HUES6 (cell line): Measurements from ENCODE around the gene CAMTA2.
A peak's percentile ranks its signal among the peaks of the same experiment; 100 is the strongest.

Experiments used
- H3K27ac ChIP-seq: 2 replicates; pipeline ENCODE4 v1.7.0; 2013; ENCODE audit warnings: low read depth, mild to moderate bottlenecking, low read length, inconsistent platforms
- H3K27me3 ChIP-seq: 2 replicates; pipeline ENCODE4 v1.6.1; 2013; ENCODE audit warnings: low read length; ENCODE audit not compliant: control insufficient read depth, insufficient read depth
- H3K36me3 ChIP-seq: 2 replicates; pipeline ENCODE4 v1.6.1; 2013; ENCODE audit warnings: low read length; ENCODE audit not compliant: control insufficient read depth, insufficient read depth
- H3K4me1 ChIP-seq: 2 replicates; pipeline ENCODE4 v1.6.1; 2013; ENCODE audit warnings: low read length; ENCODE audit not compliant: control insufficient read depth, insufficient read depth
- H3K4me3 ChIP-seq: 2 replicates; pipeline ENCODE4 v1.5.1; 2013; ENCODE audit warnings: low read depth, low read length
- H3K9ac ChIP-seq: one replicate; pipeline ENCODE4 v1.6.1; 2013; ENCODE audit warnings: mild to moderate bottlenecking, low read length
- H3K9me3 ChIP-seq: 2 replicates; pipeline ENCODE4 v1.6.1; 2013; ENCODE audit warnings: low read depth, low read length; ENCODE audit not compliant: control insufficient read depth, insufficient read depth

The CAMTA2 gene

DNA sequence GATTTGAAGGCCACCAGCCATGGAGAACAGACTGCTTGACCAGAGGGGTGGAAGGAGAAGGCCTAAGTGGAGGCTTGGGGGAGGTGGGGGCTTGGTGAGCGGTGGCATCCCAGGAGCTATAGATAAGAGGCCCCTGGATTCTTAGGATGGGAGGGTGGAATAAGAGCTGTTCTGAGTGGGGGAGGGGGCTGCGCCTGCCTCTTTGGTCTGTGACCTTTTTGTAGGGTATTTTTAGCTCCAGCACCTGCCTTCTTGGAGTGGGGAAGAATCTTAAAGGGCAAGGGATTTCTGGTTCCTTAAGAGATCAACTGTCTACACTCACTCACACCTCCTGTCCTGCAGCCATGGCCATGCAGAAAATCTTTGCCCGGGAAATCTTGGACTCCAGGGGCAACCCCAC, 36.0 kb downstream of the CAMTA2 start:
- Histone ChIP-seq H3K4me1 (peaks cover 35% of the 10 kb centered on the region), H3K27me3 (no peaks in the 10 kb centered on the region), H3K9ac (peak overlapping the region; percentile 86), H3K27ac (no peak overlapping the region), H3K9me3 (no peaks in the 10 kb centered on the region), H3K4me3 (peak overlapping the region; percentile 65), H3K36me3 (peaks cover 14% of the 10 kb centered on the region)

DNA sequence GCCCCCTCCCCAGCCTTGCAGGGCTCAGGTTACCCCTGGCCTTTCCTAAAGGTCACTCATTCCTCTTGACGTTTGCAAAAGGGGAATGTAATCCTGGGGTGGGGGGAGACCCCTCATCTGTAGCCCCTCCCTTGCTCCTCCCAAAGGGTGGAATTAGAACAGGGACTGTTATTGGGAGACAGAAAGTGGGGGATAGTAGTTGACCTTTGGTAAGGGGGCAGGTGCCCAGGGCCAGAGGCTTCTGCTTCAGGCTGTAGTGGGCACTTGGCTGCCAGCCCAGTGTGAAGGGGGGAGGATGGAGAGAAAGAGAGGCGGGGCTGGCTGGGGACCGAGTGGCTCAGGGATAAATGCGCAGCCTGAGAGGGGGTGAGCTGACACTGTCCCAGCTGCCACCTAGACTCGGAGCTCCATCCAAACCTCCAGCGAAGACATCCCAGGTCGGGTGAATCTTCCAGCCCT, 36.7 kb downstream of the CAMTA2 start, which contains the start of gene ENO3:
Gene ENO3, plus strand, starts transcription at position 374 of the 459 bp plus-strand sequence. CDS start 711 bp downstream, outside the sequence.
- peaks cover 21% of the 10 kb centered on the region for H3K36me3 ChIP-seq
- peak within 1 kb of the TSS; percentile 86 for H3K9ac ChIP-seq
- H3K27me3 ChIP-seq, result no peaks in the 10 kb centered on the region
- peak within 1 kb of the TSS; percentile 99 for H3K27ac ChIP-seq
- peaks cover 41% of the 10 kb centered on the region for H3K4me1 ChIP-seq
- H3K4me3 ChIP-seq, result peak within 1 kb of the TSS; percentile 65
- no peaks in the 10 kb centered on the region for H3K9me3 ChIP-seq

DNA sequence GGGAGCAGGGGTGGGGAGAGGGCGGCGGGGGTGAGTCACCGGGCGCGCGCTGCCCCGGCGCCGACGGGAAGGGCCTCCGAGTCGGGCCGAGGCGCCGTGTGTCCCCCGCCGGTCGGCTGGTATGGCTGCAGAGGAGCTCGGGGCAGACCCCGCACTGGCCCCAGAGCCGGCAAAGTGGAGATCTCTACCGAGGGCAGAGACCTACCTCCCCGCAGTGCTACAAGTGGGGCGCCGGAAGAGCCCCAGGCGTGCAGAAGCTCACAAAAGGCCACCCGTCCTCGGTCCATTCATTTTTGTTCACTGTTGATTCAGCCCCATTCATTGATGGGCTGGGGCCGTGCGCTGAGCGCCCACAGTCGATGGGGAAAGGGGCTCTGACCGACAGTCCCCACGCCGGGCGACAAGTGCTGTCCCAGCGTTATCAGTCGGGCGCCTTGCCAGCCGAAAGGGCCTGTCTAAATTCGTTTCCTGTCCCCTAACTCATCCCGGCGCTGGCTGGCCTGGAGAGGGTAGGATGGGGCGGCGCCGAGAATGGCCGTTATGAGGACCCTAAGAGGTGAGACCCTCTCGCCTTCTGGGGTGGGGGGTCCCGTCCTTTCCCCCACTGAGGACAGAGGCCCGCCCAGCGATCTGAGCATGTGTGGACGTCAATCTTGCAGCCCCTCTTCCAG, 37.3 kb downstream of the CAMTA2 start:
- H3K9me3 ChIP-seq, result no peaks in the 10 kb centered on the region
- H3K9ac ChIP-seq, result peak overlapping the region; percentile 86
- H3K36me3 ChIP-seq, result peaks cover 27% of the 10 kb centered on the region
- H3K4me3 ChIP-seq, result peak overlapping the region; percentile 65
- no peaks in the 10 kb centered on the region for H3K27me3 ChIP-seq
- peaks cover 46% of the 10 kb centered on the region for H3K4me1 ChIP-seq
- H3K27ac ChIP-seq, result peak overlapping the region; percentile 99

DNA sequence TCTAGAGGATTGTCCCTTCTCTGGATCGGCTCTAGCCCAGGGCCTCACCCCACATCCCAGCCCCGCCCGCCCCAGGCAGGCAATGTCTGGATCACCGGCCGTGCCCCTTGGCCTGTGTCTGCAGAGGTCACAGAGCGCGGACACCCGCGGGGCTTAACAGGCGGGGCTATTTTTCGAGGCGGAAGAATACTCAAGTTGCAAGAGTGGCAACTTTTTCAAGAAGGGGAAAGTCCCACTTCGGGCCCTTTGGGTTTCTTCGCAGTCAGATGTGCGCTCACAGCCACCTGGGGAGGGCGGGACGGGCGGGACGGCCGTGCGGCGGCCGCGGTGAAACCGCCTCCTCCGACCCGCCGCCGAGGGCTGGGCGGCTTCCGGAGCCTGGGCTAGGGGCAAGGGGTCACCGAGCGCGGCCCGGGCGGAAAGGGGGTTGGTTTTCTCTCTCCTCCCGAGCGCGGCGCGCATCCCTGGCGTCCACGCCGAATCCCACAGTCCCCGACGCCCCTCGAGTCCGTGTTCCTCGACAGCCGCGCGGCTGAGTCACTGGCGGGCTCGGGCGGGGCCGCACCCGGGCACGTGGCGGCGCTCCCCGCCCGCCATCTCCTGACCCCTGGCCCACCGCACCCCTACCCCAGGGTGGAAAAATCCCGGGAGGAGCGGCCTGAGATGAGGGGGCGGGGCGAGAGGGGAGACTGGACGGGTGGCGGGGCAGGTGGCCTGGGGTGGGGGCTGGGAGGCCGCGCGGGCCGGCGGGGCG, 38.0 kb downstream of the CAMTA2 start:
- peak overlapping the region; percentile 95 for H3K4me3 ChIP-seq

DNA sequence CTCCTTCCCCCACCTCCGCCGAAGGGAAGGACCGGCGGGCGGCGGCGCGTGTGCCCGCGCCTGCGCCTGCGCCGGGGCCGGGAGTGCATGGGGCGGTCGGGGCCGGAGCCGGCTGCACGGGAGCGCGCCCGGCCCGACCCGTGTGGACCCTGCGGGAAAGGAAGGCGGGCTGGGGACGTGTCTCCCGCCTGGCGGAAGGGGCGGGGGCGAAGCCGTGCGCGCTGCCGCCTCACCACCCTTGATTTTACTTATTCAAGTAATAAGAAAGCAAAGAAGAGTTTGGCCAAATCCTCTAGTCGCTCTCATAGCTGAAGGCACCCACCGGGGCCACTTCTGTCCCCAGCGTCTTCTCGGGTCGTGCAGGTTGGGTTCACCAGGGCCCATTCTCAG, 38.5 kb downstream of the CAMTA2 start:
- H3K9ac ChIP-seq, result peak overlapping the region; percentile 96
- peaks cover 39% of the 10 kb centered on the region for H3K36me3 ChIP-seq
- no peaks in the 10 kb centered on the region for H3K27me3 ChIP-seq
- H3K4me3 ChIP-seq, result peak overlapping the region; percentile 95
- H3K9me3 ChIP-seq, result no peaks in the 10 kb centered on the region
- H3K4me1 ChIP-seq, result peaks cover 55% of the 10 kb centered on the region
- peak overlapping the region; percentile 99 for H3K27ac ChIP-seq

More for the DNA sequence above, 38.0 kb downstream of the CAMTA2 start:
- no peaks in the 10 kb centered on the region for H3K9me3 ChIP-seq
- peaks cover 34% of the 10 kb centered on the region for H3K36me3 ChIP-seq
- H3K4me1 ChIP-seq, result peaks cover 53% of the 10 kb centered on the region
- H3K27ac ChIP-seq, result peak overlapping the region; percentile 99
- no peaks in the 10 kb centered on the region for H3K27me3 ChIP-seq
- peak overlapping the region; percentile 96 for H3K9ac ChIP-seq

DNA sequence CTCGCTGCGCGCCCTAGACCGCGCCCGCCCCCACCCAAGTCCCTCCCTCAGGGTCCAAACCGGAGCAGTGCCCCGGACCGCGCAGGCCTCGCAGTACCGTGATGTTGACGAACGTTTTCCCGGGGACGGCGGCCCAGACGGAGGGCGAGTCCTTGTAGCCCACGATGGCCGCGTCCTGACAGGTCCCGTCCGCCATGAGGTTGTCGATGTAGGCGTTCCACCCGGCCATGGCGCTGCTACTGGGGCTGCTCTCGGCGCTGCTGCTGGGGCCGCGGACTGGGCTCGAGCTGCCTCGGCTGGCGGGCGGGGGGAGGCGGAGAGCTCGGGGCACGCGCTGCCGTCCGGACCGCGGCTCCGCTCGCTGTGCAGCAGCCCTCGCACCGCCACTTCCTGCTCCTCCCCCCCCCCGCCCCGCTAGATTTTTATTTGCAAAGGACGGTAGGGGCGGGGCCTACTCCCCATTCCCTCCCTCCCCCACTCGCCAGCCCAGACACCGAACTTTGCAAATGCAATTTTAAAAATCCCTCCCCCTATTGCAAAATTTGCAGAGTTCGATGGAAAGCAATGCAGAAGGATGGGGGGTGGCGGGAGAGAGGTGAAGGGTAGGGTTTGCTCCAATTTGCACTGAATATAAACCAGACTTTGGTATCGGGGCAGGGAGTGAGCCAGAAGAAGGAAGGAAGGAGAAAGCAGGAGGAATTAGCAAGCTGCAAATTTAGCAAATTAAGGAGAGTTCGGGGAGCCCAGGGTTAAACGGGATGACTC, 39.1 kb downstream of the CAMTA2 start, which contains the start of gene PFN1:
Gene PFN1, minus strand, starts transcription at position 365 of the 765 bp plus-strand sequence. Its CDS starts 136 bp downstream, at position 229.
- Histone ChIP-seq H3K9ac (peak within 1 kb of the TSS; percentile 100), H3K27ac (peak within 1 kb of the TSS; percentile 99), H3K4me3 (peak within 1 kb of the TSS; percentile 95), H3K9me3 (no peaks in the 10 kb centered on the region), H3K36me3 (peaks cover 45% of the 10 kb centered on the region), H3K4me1 (peaks cover 49% of the 10 kb centered on the region), H3K27me3 (no peaks in the 10 kb centered on the region)

DNA sequence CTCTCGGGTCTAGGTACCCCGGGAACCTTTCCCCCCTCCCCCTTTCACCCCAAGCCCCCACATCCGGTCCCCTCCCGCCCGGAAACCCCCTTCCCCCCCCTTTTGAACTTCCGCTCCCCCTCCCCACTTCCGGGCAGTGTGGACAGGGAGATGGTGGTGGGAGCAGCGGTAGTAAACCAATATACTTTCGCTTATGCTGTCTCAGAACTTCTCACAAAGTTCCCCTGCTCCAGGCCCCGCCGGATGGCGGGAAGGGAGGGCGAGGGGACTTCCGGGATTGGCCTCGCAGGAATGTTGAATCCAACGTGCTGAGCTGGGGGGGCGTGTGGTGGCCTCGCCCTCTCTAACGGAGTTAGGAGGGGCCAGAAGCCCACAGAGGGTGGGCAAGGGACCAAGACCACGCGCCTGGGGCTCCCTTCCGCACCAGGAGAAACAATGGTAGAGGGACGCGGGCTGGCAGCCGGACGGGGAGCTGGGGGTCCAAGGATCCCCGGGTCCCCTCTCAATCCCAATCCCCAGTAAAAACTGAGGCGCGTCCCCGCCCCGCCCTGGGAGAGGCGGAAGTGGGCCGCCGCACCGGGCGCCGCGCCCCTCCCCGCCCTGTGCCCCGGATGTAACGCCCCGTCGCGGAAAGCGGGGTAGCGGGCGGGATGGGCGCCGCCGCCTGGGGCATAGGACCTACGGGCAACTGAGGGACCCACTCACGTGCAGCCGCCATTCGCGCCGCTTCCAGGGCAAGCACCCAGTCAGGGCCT, 39.9 kb downstream of the CAMTA2 start:
- no peaks in the 10 kb centered on the region for H3K27me3 ChIP-seq
- peak overlapping the region; percentile 100 for H3K9ac ChIP-seq
- H3K36me3 ChIP-seq, result peaks cover 53% of the 10 kb centered on the region
- H3K4me3 ChIP-seq, result peak overlapping the region; percentile 95
- no peaks in the 10 kb centered on the region for H3K9me3 ChIP-seq
- peaks cover 43% of the 10 kb centered on the region for H3K4me1 ChIP-seq
- peak overlapping the region; percentile 99 for H3K27ac ChIP-seq

DNA sequence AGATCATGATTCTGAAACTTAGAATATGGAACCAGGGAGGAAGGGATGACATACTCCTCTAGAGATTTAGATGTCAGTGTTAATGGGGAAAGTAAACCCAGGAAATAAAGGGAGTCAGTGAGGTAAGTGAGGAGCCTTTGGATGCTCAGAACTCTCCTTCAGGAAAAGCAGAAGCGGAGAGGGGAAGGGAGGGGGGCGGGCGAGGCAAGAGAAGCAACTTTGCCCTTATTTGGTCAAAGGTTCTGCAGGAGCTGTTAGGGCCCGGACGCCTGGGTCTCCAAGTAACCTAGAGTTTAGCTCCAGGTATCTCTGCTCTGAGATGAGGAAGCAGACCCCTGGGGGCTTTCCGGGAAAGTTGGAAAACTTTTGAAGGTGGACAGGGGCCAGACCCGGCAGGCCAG, 40.5 kb downstream of the CAMTA2 start:
- peak overlapping the region; percentile 30; the same call in 1 of the 2 replicates for H3K27ac ChIP-seq
- H3K9ac ChIP-seq, result peak overlapping the region; percentile 80
- H3K9me3 ChIP-seq, result no peaks in the 10 kb centered on the region
- no peaks in the 10 kb centered on the region for H3K27me3 ChIP-seq
- H3K36me3 ChIP-seq, result peaks cover 58% of the 10 kb centered on the region
- peaks cover 42% of the 10 kb centered on the region for H3K4me1 ChIP-seq
- peak overlapping the region; percentile 95 for H3K4me3 ChIP-seq

DNA sequence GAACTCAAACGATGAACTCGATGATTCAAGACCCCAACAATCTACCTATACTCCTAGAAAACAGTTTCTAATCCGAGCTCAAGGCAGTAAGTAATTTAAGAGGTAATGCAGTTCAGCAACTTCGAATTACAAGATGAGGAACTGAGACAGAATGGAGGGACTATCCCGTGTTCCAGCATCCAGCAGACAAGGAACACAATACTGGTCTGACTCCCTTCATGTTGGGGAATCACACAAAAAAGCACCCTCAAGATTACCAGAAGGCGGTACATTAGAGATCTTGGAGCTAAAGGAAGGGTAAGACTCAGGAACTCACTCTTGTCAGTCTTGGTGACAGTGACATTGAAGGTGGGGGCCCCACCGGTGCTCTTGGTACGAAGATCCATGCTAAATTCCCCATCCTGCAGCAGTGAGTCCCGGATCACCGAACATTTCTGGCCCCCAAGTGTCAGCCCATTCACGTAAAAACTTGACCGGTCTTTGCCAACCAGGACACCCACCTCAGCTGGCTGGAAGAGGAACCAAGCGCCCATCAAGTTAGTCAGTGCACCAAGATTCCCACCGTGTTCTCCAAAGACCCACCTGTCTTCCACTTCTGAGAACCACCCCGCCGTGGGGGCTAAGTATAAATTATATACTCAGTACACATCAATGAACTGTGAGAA, 41.0 kb downstream of the CAMTA2 start:
- Histone ChIP-seq H3K4me1 (peaks cover 37% of the 10 kb centered on the region), H3K36me3 (peaks cover 59% of the 10 kb centered on the region)

DNA sequence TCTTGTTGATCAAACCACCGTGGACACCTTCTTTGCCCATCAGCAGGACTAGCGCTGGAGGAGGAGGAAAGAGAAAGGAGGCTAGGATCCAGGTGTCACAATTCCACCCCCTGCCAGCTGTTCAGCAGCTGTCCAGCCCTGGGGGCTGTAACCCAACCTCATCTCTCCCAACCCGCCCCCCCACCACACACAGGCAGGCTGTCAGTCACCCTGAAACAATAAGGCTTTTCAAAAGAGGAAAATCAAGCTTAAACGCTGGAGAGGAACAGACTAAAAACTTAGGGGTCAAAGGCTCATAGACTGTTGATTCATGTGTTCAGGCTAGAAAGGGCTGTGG, 41.6 kb downstream of the CAMTA2 start:
- Histone ChIP-seq H3K4me1 (peaks cover 34% of the 10 kb centered on the region), H3K36me3 (peaks cover 59% of the 10 kb centered on the region)

More for the DNA sequence above, 41.0 kb downstream of the CAMTA2 start:
- peak overlapping the region; percentile 95 for H3K4me3 ChIP-seq
- H3K27me3 ChIP-seq, result no peaks in the 10 kb centered on the region
- H3K9me3 ChIP-seq, result no peaks in the 10 kb centered on the region
- H3K27ac ChIP-seq, result peak overlapping the region; percentile 30; the same call in 1 of the 2 replicates
- H3K9ac ChIP-seq, result peak overlapping the region; percentile 80

More for the DNA sequence above, 41.6 kb downstream of the CAMTA2 start:
- Histone ChIP-seq H3K9ac (peak overlapping the region; percentile 80), H3K9me3 (no peaks in the 10 kb centered on the region), H3K27me3 (no peaks in the 10 kb centered on the region), H3K4me3 (peak overlapping the region; percentile 95), H3K27ac (peak overlapping the region; percentile 4; the same call in 1 of the 2 replicates)
